ENCODE data around the gene ERVV-1. TPM values are rescaled to one million over a fixed set of nuclear protein-coding genes. Genes with fewer than 3 reads are reported as not detected.

ERVV-1 gene
- total RNA-seq, 2 experiments from 2014 or later, result not detected

- Histone ChIP-seq H3K4me3 (ENCODE audit: low read depth, low read length, poor library complexity, severe bottlenecking) (no peak overlapping the region), H3K4me2 (ENCODE audit: low read length) (no peak overlapping the region), H3K27ac (ENCODE audit: low read depth, low read length, poor library complexity, severe bottlenecking) (no peak overlapping the region), H2AFZ (ENCODE audit: low read length) (no peak overlapping the region), H3K36me3 (ENCODE audit: insufficient read depth, low read length) (no peaks in the 10 kb centered on the region), H3K79me2 (ENCODE audit: insufficient read depth, low read depth, low read length) (no peaks in the 10 kb centered on the region), H3K9me2 (ENCODE audit: insufficient read depth, low read length) (no peaks in the 10 kb centered on the region), H3K4me1 (ENCODE audit: insufficient read depth, low read length, poor library complexity, severe bottlenecking) (no peaks in the 10 kb centered on the region), H4K20me1 (ENCODE audit: insufficient read depth, low read length) (no peaks in the 10 kb centered on the region), H3K9me3 (ENCODE audit: low read length) (no peaks in the 10 kb centered on the region)
- ChIA-PET POLR2A (interaction anchor here (0.6 kb wide), 1 partner anchor 952 kb away, joined by 3 read pairs; no protein-coding TSS in a partner anchor), CTCF (ENCODE audit: unreplicated experiment) (no interaction called here)
- intact Hi-C loops (cut with micrococcal nuclease; ENCODE audit: unreplicated experiment), result no loop called here
- no peak for TF ChIP-seq EZH2phosphoT487 (IDR thresholded peaks at IDR 0.05; ENCODE audit: borderline replicate concordance, low read depth, low read length)
- TF ChIP-seq, protein P1, sequence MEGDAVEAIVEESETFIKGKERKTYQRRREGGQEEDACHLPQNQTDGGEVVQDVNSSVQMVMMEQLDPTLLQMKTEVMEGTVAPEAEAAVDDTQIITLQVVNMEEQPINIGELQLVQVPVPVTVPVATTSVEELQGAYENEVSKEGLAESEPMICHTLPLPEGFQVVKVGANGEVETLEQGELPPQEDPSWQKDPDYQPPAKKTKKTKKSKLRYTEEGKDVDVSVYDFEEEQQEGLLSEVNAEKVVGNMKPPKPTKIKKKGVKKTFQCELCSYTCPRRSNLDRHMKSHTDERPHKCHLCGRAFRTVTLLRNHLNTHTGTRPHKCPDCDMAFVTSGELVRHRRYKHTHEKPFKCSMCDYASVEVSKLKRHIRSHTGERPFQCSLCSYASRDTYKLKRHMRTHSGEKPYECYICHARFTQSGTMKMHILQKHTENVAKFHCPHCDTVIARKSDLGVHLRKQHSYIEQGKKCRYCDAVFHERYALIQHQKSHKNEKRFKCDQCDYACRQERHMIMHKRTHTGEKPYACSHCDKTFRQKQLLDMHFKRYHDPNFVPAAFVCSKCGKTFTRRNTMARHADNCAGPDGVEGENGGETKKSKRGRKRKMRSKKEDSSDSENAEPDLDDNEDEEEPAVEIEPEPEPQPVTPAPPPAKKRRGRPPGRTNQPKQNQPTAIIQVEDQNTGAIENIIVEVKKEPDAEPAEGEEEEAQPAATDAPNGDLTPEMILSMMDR (conservative IDR thresholded peaks at IDR 0.05; ENCODE audit: low read length), result no peak
- no TSS peak for BruUV-seq (replicated peaks)
- DNase-seq (ENCODE audit: low spot score), result no peak
These were observed 21.4 kb downstream of the ERVV-1 start for GRCh38 chr19:53034948-53035675.

DNA sequence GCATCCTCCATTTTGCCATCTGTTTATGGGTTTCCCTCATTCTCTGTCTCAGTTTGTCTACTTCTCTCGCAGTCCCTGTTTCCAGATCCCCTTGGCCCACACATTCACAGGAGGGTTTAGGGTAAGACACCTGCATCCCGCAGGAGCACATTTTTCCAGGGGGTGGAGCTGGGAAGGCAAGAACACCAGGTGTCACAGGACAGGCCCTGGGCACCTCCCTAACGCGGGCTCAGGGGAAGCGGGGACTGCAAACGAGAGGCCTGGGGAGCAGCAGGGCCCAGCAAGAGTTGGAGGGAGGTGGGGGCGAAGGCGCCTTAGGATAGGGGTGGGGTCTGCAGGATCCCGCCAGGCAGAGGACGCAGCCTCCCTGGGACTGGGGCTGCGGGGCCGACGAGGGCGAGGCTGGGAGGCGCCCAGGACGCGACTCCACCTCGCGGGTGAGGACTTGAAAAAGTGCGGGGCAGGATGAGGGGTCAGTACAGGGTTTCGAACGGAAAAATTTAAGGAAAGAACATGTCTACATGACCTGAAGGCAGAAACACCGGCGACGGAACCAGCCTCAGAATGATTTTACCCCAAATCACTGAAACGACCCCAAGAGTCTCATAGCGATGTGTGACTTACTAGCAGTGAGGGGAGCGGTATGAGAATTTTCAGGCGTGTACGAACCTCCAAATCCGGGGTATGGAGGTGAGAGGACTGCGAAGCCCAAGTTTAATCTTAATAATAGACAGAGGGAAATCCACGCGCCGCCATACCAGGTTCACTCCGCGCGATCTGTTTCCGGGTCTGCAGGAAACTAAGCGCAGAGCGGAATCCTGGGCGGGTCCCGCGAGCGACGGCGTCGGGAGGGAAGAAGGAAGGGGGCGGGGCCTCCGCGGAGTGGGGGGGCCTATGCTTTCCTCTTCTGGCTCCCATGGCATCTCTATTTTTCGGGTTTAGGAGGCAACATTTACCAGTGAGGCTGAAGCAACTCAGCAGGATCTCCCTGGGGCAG, 23.7 kb downstream of the ERVV-1 start:
- no peak overlapping the region for H3K4me2 ChIP-seq (ENCODE audit: low read length)
- no peak for DNase-seq (ENCODE audit: low spot score)
- BruUV-seq (replicated peaks), result no TSS peak
- no peaks in the 10 kb centered on the region for H3K79me2 ChIP-seq (ENCODE audit: insufficient read depth, low read depth, low read length)
- H3K9me2 ChIP-seq (ENCODE audit: insufficient read depth, low read length), result no peaks in the 10 kb centered on the region
- H3K36me3 ChIP-seq (ENCODE audit: insufficient read depth, low read length), result no peaks in the 10 kb centered on the region
- no peaks in the 10 kb centered on the region for H4K20me1 ChIP-seq (ENCODE audit: insufficient read depth, low read length)
- no peaks in the 10 kb centered on the region for H3K4me1 ChIP-seq (ENCODE audit: insufficient read depth, low read length, poor library complexity, severe bottlenecking)
- ChIA-PET POLR2A (no interaction called here), CTCF (ENCODE audit: unreplicated experiment) (interaction anchor here (0.6 kb wide), 1 partner anchor 57 kb away, joined by 3 read pairs; no protein-coding TSS in a partner anchor)
- intact Hi-C loops (cut with micrococcal nuclease; ENCODE audit: unreplicated experiment), result no loop called here
- no peak overlapping the region for H3K4me3 ChIP-seq (ENCODE audit: low read depth, low read length, poor library complexity, severe bottlenecking)
- H3K27ac ChIP-seq (ENCODE audit: low read depth, low read length, poor library complexity, severe bottlenecking), result no peak overlapping the region
- H3K9me3 ChIP-seq (ENCODE audit: low read length), result no peaks in the 10 kb centered on the region
- no peak overlapping the region for H2AFZ ChIP-seq (ENCODE audit: low read length)
- TF ChIP-seq, protein P1 (conservative IDR thresholded peaks at IDR 0.05; ENCODE audit: low read length), result no peak
- TF ChIP-seq EZH2phosphoT487 (IDR thresholded peaks at IDR 0.05; ENCODE audit: borderline replicate concordance, low read depth, low read length), result no peak
